Measurements from ENCODE around the gene ZNF804B.

Gene ZNF804B

DNA sequence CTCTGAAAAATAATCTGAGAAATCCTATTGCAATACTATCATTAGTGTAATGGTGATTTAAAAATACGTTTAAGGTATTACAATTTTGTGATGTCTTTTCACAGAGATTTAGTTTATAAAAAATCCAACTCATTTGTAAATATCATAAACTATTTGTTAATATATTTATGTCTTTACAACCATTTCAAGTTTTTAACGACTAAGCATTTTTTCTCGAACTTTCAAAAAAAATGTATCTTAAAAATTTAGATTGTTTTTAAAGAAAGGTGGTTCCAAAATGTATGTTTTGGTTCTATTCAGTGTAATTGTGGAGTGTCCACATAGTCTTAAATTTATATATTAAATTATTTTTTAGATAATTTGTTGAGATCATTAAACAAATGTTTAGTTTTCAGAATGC, 170.2 kb downstream of the ZNF804B start:
- no peaks in the 10 kb centered on the region for H3F3A ChIP-seq (ENCODE audit: low read depth)
- no peak overlapping the region for H2AFZ ChIP-seq (ENCODE audit: low read length)
- H3K4me3 ChIP-seq (ENCODE audit: low read length, poor library complexity, severe bottlenecking), result no peak overlapping the region
- H3K79me2 ChIP-seq (ENCODE audit: insufficient read depth, low read length), result no peaks in the 10 kb centered on the region
- H4K20me1 ChIP-seq (ENCODE audit: insufficient read depth, low read length, poor library complexity, severe bottlenecking), result no peaks in the 10 kb centered on the region
- no peak overlapping the region for H3K4me2 ChIP-seq (ENCODE audit: low read depth, low read length, poor library complexity, severe bottlenecking)
- no peaks in the 10 kb centered on the region for H3K9me3 ChIP-seq (ENCODE audit: insufficient read depth, low read depth, low read length)
- H3K9ac ChIP-seq (ENCODE audit: low read depth, low read length, poor library complexity, severe bottlenecking), result no peak overlapping the region
- no peaks in the 10 kb centered on the region for H3K36me3 ChIP-seq (ENCODE audit: insufficient read depth, low read length)
- H3K4me1 ChIP-seq (ENCODE audit: insufficient read depth, low read length, poor library complexity, severe bottlenecking), result no peaks in the 10 kb centered on the region
- H3K9me2 ChIP-seq (replicated peaks; ENCODE audit: low read depth, low read length), result no peaks in the 10 kb centered on the region
- H3K27me3 ChIP-seq (ENCODE audit: insufficient read depth, low read length, poor library complexity, severe bottlenecking), result no peaks in the 10 kb centered on the region
- TF ChIP-seq EZH2phosphoT487 (IDR thresholded peaks at IDR 0.05; ENCODE audit: borderline replicate concordance), result no peak
- TF ChIP-seq, protein P1, sequence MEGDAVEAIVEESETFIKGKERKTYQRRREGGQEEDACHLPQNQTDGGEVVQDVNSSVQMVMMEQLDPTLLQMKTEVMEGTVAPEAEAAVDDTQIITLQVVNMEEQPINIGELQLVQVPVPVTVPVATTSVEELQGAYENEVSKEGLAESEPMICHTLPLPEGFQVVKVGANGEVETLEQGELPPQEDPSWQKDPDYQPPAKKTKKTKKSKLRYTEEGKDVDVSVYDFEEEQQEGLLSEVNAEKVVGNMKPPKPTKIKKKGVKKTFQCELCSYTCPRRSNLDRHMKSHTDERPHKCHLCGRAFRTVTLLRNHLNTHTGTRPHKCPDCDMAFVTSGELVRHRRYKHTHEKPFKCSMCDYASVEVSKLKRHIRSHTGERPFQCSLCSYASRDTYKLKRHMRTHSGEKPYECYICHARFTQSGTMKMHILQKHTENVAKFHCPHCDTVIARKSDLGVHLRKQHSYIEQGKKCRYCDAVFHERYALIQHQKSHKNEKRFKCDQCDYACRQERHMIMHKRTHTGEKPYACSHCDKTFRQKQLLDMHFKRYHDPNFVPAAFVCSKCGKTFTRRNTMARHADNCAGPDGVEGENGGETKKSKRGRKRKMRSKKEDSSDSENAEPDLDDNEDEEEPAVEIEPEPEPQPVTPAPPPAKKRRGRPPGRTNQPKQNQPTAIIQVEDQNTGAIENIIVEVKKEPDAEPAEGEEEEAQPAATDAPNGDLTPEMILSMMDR (conservative IDR thresholded peaks at IDR 0.05; ENCODE audit: low read length), result no peak

DNA sequence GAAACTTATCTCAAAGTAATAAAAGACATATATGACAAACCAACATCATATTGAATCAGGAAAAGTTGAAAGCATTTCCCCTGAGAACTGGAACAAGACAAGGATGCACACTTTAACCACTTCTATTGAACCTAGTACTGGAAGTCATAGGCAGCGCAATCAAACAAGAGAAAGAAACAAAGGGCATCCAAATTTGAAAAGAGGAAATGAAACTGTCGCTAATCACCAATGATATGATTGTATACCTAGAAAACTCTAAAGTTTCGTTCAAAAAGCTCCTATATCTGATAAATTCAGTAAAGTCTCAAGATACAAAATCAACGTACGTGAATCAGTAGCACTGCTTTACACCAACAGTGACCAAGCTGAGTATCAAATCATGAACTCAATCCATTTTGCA, 173.8 kb downstream of the ZNF804B start:
- Histone ChIP-seq H4K20me1 (ENCODE audit: insufficient read depth, low read length, poor library complexity, severe bottlenecking) (no peaks in the 10 kb centered on the region), H3K36me3 (ENCODE audit: insufficient read depth, low read length) (no peaks in the 10 kb centered on the region)
- TF ChIP-seq, protein P1 (conservative IDR thresholded peaks at IDR 0.05; ENCODE audit: low read length), result no peak
- no peak for TF ChIP-seq EZH2phosphoT487 (IDR thresholded peaks at IDR 0.05; ENCODE audit: borderline replicate concordance)

DNA sequence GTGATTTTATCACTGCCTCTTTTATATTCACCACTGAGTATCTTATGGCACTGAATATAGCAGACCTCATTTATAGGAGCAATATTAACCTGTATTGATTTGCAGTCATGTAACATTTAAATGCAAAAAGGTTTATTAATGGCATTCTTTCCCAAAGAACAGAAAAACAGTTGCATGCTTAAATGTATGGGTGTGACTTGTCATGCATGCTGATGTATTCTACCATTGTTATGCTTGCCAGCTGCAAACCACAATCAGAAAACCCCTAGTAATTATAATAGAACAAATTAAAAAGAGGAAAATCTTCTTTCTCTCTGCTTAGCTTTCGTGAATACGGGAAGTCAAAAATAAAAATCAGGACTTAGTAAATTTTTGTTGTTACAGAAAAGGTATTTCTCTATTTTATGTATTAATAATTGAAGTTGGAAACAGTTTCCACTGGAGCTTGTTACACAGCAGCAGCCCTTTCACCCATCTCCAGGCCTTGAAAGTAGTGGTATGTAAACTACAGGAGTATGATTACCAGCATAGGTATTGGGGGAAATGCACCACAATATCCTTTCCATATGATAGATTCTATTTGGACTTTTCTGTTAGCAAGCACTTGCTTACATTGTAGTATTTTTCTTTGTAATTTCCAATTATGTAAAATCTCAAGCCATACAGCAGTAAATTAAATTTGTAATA, 183.5 kb downstream of the ZNF804B start:
- H3K79me2 ChIP-seq (ENCODE audit: insufficient read depth, low read length), result no peaks in the 10 kb centered on the region
- TF ChIP-seq, protein P1 (conservative IDR thresholded peaks at IDR 0.05; ENCODE audit: low read length), result no peak
- TF ChIP-seq EZH2phosphoT487 (IDR thresholded peaks at IDR 0.05; ENCODE audit: borderline replicate concordance), result no peak
- H3K9me2 ChIP-seq (replicated peaks; ENCODE audit: low read depth, low read length), result no peaks in the 10 kb centered on the region
- no peaks in the 10 kb centered on the region for H3K27me3 ChIP-seq (ENCODE audit: insufficient read depth, low read length, poor library complexity, severe bottlenecking)
- H3K9ac ChIP-seq (ENCODE audit: low read depth, low read length, poor library complexity, severe bottlenecking), result no peak overlapping the region
- no peak overlapping the region for H3K4me2 ChIP-seq (ENCODE audit: low read depth, low read length, poor library complexity, severe bottlenecking)
- no peak overlapping the region for H2AFZ ChIP-seq (ENCODE audit: low read length)
- no peaks in the 10 kb centered on the region for H4K20me1 ChIP-seq (ENCODE audit: insufficient read depth, low read length, poor library complexity, severe bottlenecking)
- no peaks in the 10 kb centered on the region for H3F3A ChIP-seq (ENCODE audit: low read depth)
- H3K36me3 ChIP-seq (ENCODE audit: insufficient read depth, low read length), result no peaks in the 10 kb centered on the region
- H3K9me3 ChIP-seq (ENCODE audit: insufficient read depth, low read depth, low read length), result no peaks in the 10 kb centered on the region
- no peaks in the 10 kb centered on the region for H3K4me1 ChIP-seq (ENCODE audit: insufficient read depth, low read length, poor library complexity, severe bottlenecking)
- H3K4me3 ChIP-seq (ENCODE audit: low read length, poor library complexity, severe bottlenecking), result no peak overlapping the region

More for the DNA sequence above, 173.8 kb downstream of the ZNF804B start:
- Histone ChIP-seq H3K9me3 (ENCODE audit: insufficient read depth, low read depth, low read length) (no peaks in the 10 kb centered on the region), H3K27me3 (ENCODE audit: insufficient read depth, low read length, poor library complexity, severe bottlenecking) (no peaks in the 10 kb centered on the region), H2AFZ (ENCODE audit: low read length) (no peak overlapping the region), H3K4me3 (ENCODE audit: low read length, poor library complexity, severe bottlenecking) (no peak overlapping the region), H3K4me1 (ENCODE audit: insufficient read depth, low read length, poor library complexity, severe bottlenecking) (no peaks in the 10 kb centered on the region), H3F3A (ENCODE audit: low read depth) (no peaks in the 10 kb centered on the region), H3K79me2 (ENCODE audit: insufficient read depth, low read length) (no peaks in the 10 kb centered on the region), H3K4me2 (ENCODE audit: low read depth, low read length, poor library complexity, severe bottlenecking) (no peak overlapping the region), H3K9ac (ENCODE audit: low read depth, low read length, poor library complexity, severe bottlenecking) (no peak overlapping the region), H3K9me2 (replicated peaks; ENCODE audit: low read depth, low read length) (no peaks in the 10 kb centered on the region)

Measured in Loucy (cell line).